SH-SY5Y (cell line): ENCODE results near the gene ATAD1.

ENCODE experiments used
- GATA2 ChIP-seq: IDR thresholded peaks from 2 replicates; pipeline ENCODE4 v1.6.1; 2011; ENCODE audit warnings: mild to moderate bottlenecking, low read depth, low read length
- GATA3 ChIP-seq: IDR thresholded peaks from 2 replicates; pipeline ENCODE4 v1.6.1; 2011; ENCODE audit warnings: low read depth, mild to moderate bottlenecking, low read length, moderate library complexity

GRCh38 chr10:87753995-87754866 is 63.8 kb downstream of the ATAD1 start:
- TF ChIP-seq GATA2 (no peak), GATA3 (no peak)
